COR-L47 (cell line): ENCODE data around the gene CREB3.

ENCODE experiments used
- DNase-seq: peaks from one replicate; lab custom pipeline; 2025; lab: John Stamatoyannopoulos, UW

Gene CREB3

DNA sequence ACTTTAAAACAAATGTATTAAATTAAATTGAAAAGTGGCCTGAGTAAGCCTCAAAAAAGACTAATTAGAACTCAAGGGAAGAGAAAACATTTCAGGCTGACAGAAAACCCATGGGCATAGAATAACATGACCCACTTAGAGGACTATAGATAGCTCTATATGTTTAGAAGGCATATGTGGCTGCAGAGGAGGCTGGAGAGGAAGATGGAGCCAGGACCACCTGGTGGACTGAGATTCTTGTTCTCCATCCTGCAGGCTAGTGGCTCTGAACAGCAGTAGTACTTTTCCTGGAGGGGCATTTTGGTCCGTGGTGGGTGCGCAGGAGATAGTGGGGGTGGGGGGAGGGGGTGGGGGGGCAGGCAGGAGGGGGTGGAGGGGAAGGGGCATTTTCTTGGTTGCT, 48.6 kb downstream of the CREB3 start:
- DNase-seq: no peak

DNA sequence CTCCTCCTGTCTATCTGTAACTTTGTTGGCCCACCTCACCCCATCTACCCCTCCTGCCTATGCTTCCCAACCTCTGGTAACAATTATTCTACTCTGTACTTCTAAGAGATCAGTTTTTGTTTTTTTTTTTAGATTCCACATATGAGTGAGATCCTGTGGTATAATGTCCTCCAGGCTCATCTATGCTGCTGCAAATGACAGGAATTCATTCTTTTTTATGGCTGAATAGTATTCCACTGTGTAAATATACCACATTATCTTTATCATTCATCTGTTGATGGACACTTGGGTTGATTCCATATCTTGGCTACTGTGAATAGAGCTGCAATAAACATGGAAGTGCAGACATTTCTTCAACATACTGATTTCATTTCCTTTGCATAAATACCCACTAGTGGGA, 51.0 kb downstream of the CREB3 start:
- DNase-seq: no peak
